ENCODE measurements around the gene TMEM201.

The TMEM201 gene

GRCh38 chr1:9600861-9601834, 12.4 kb downstream of the TMEM201 start:
- DNase-seq (ENCODE audit: low read depth, low spot score) = no peak

GRCh38 chr1:9601942-9602793, 13.5 kb downstream of the TMEM201 start:
- DNase-seq (ENCODE audit: low read depth, low spot score) = no peak

GRCh38 chr1:9602794-9603167, 14.1 kb downstream of the TMEM201 start:
- DNase-seq (ENCODE audit: low read depth, low spot score) = no peak

GRCh38 chr1:9603307-9603706, 14.6 kb downstream of the TMEM201 start:
- no peak for DNase-seq (ENCODE audit: low read depth, low spot score)

- DNase-seq (ENCODE audit: low read depth, low spot score) = no peak
Observed at GRCh38 chr1:9603766-9604753, 15.3 kb downstream of the TMEM201 start.

- no peak for DNase-seq (ENCODE audit: low read depth, low spot score)
Observed at GRCh38 chr1:9604836-9605235, 16.1 kb downstream of the TMEM201 start.

- no peak for DNase-seq (ENCODE audit: low read depth, low spot score)
Observed at GRCh38 chr1:9605946-9606455, 17.3 kb downstream of the TMEM201 start.

- no peak for DNase-seq (ENCODE audit: low read depth, low spot score)
Observed at GRCh38 chr1:9606458-9606857, 17.7 kb downstream of the TMEM201 start.

- no peak for DNase-seq (ENCODE audit: low read depth, low spot score)
Observed at GRCh38 chr1:9606948-9607347, 18.2 kb downstream of the TMEM201 start.

GRCh38 chr1:9607352-9607751, 18.6 kb downstream of the TMEM201 start:
- no peak for DNase-seq (ENCODE audit: low read depth, low spot score)

GRCh38 chr1:9609998-9610397, 21.3 kb downstream of the TMEM201 start:
- DNase-seq (ENCODE audit: low read depth, low spot score) = no peak

- DNase-seq (ENCODE audit: low read depth, low spot score) = no peak
Observed at GRCh38 chr1:9610548-9610947, 21.8 kb downstream of the TMEM201 start.

- DNase-seq (ENCODE audit: low read depth, low spot score) = no peak
Observed at GRCh38 chr1:9611716-9612115, 23.0 kb downstream of the TMEM201 start.

GRCh38 chr1:9612162-9612845, 23.6 kb downstream of the TMEM201 start:
- no peak for DNase-seq (ENCODE audit: low read depth, low spot score)

GRCh38 chr1:9612871-9613624, 24.3 kb downstream of the TMEM201 start:
- DNase-seq (ENCODE audit: low read depth, low spot score) = no peak

- no peak for DNase-seq (ENCODE audit: low read depth, low spot score)
Observed at GRCh38 chr1:9613625-9614299, 25.1 kb downstream of the TMEM201 start.

GRCh38 chr1:9615316-9616063, 26.8 kb downstream of the TMEM201 start:
- peak; percentile 59 for DNase-seq (ENCODE audit: low read depth, low spot score)

GRCh38 chr1:9618909-9619679, 30.4 kb downstream of the TMEM201 start:
- no peak for DNase-seq (ENCODE audit: low read depth, low spot score)
